H1 (cell line): ENCODE measurements around the gene KRT13. TPM values are rescaled to one million over a fixed set of nuclear protein-coding genes. Genes with fewer than 3 reads are reported as not detected.

Source experiments
- CTCF ChIA-PET: fragments of 300-600 bp; sonication (Branson Sonifier 250); formaldehyde crosslinking; loops from one replicate; lab custom pipeline; 2021; ENCODE audit not compliant: partially characterized antibody; lab: Charles Lee
- POLR2A ChIA-PET: fragments of 300-600 bp; sonication (Branson Sonifier 250); formaldehyde crosslinking; loops from one replicate; lab custom pipeline; 2021; ENCODE audit warnings: inconsistent platforms; ENCODE audit not compliant: partially characterized antibody; lab: Charles Lee
- DNase-seq, 2 experiments: peaks; one replicate each; pipeline versions ENCODE4 v3.0.0 to v3.0.0-alpha.2; 2010 to 2022; ENCODE audit warnings: low spot score in 2 of 2, low read depth in 1 of 2, mixed read lengths in 1 of 2
- FAIRE-seq: peaks from 2 replicates; lab custom pipeline; 2011; peaks lifted over from hg19 to GRCh38; lab: Jason Lieb, UNC
- H2AFZ ChIP-seq: 2 replicates; pipeline ENCODE4 v1.8.1; 2012; ENCODE audit warnings: low read length, inconsistent platforms
- H2AK5ac ChIP-seq: 2 replicates; pipeline ENCODE4 v1.6.1; 2013; ENCODE audit warnings: low read depth, low read length
- H2BK120ac ChIP-seq: replicated peaks from 2 replicates; pipeline ENCODE3; 2013; ENCODE audit warnings: low read depth, low read length, inconsistent platforms
- H2BK12ac ChIP-seq: 2 replicates; pipeline ENCODE4 v1.6.1; 2013; ENCODE audit warnings: low read depth, low read length
- H2BK15ac ChIP-seq: 2 replicates; pipeline ENCODE4 v1.6.1; 2013; ENCODE audit warnings: low read length
- H2BK20ac ChIP-seq: 2 replicates; pipeline ENCODE4 v1.6.1; 2013; ENCODE audit warnings: low read length
- H2BK5ac ChIP-seq: 2 replicates; pipeline ENCODE4 v1.6.1; 2013; ENCODE audit warnings: low read depth, low read length
- H3K14ac ChIP-seq: 2 replicates; pipeline ENCODE4 v1.6.1; 2013; ENCODE audit warnings: inconsistent platforms; ENCODE audit not compliant: insufficient read length
- H3K18ac ChIP-seq: 2 replicates; pipeline ENCODE4 v1.6.1; 2013; ENCODE audit warnings: low read length; ENCODE audit errors: extremely low read depth
- H3K23ac ChIP-seq: 2 replicates; pipeline ENCODE4 v1.6.1; 2013; ENCODE audit warnings: inconsistent platforms; ENCODE audit not compliant: insufficient read length
- H3K23me2 ChIP-seq: 2 replicates; pipeline ENCODE4 v1.6.1; 2013; ENCODE audit warnings: low read depth, low read length
- H3K27ac ChIP-seq: 2 replicates; pipeline ENCODE4 v1.6.1; 2011; ENCODE audit warnings: low read depth, low read length, inconsistent platforms
- H3K27me3 ChIP-seq, 4 experiments: replicated peaks in 1 of 4; 1 replicate in 1 of 4; 2 replicates in 3 of 4; pipeline versions ENCODE4 v1.6.1 to v1.8.1; 2011 to 2013; ENCODE audit warnings: low read length in 3 of 4, mild to moderate bottlenecking in 3 of 4, inconsistent platforms in 2 of 4, mixed read lengths in 2 of 4, moderate library complexity in 1 of 4; ENCODE audit not compliant: control insufficient read depth in 3 of 4, insufficient read depth in 3 of 4; ENCODE audit errors: extremely low read depth in 1 of 4
- H3K36me3 ChIP-seq, 4 experiments: 2 replicates each; pipeline versions ENCODE4 v1.6.1 to v1.8.1; 2011 to 2013; ENCODE audit warnings: mild to moderate bottlenecking in 4 of 4, low read length in 3 of 4, moderate library complexity in 2 of 4, control low read depth in 1 of 4, inconsistent platforms in 1 of 4; ENCODE audit not compliant: insufficient read depth in 4 of 4, control insufficient read depth in 2 of 4
- H3K4ac ChIP-seq: replicated peaks from 2 replicates; pipeline ENCODE3; 2013; ENCODE audit warnings: low read length, low read depth, mixed read lengths, inconsistent platforms; ENCODE audit not compliant: insufficient read length
- H3K4me1 ChIP-seq, 4 experiments: replicated peaks in 1 of 4; 1 replicate in 1 of 4; 2 replicates in 3 of 4; pipeline versions ENCODE4 v1.6.1 to v1.8.1; 2011 to 2013; ENCODE audit warnings: low read length in 3 of 4, inconsistent platforms in 2 of 4, mixed read lengths in 1 of 4; ENCODE audit not compliant: insufficient read depth in 4 of 4, control insufficient read depth in 3 of 4
- H3K4me2 ChIP-seq, 2 experiments: 2 replicates each; pipeline versions ENCODE4 v1.6.1 to v1.8.1; 2011 to 2013; ENCODE audit warnings: low read depth in 2 of 2, low read length in 2 of 2, control low read depth in 1 of 2, inconsistent platforms in 1 of 2, mild to moderate bottlenecking in 1 of 2; ENCODE audit not compliant: insufficient read depth in 1 of 2
- H3K4me3 ChIP-seq, 4 experiments: fragments of 200-600, 300-600 bp in 1 of 4; sonication (generic), shearing (Covaris generic), sonication (Bioruptor Twin) in 1 of 4; 2 replicates each; pipeline versions ENCODE4 v1.5.1 to v1.8.1; 2011 to 2016; ENCODE audit warnings: low read length in 4 of 4, low read depth in 3 of 4, control low read depth in 2 of 4, inconsistent platforms in 2 of 4, mild to moderate bottlenecking in 2 of 4, mixed read lengths in 1 of 4, moderate library complexity in 1 of 4; ENCODE audit not compliant: insufficient read depth in 2 of 4; ENCODE audit errors: extremely low read depth in 1 of 4
- H3K56ac ChIP-seq: replicated peaks from 2 replicates; pipeline ENCODE3; 2013; ENCODE audit warnings: low read depth, mild to moderate bottlenecking, mixed read lengths, low read length, inconsistent platforms; ENCODE audit not compliant: insufficient read length
- H3K79me1 ChIP-seq: 2 replicates; pipeline ENCODE4 v1.6.1; 2013; ENCODE audit warnings: low read depth, low read length, control low read depth
- H3K79me2 ChIP-seq, 2 experiments: 2 replicates each; pipeline versions ENCODE4 v1.6.1 to v1.8.1; 2012 to 2013; ENCODE audit warnings: low read length in 2 of 2, mild to moderate bottlenecking in 2 of 2, inconsistent platforms in 1 of 2; ENCODE audit not compliant: insufficient read depth in 2 of 2, control insufficient read depth in 1 of 2
- H3K9ac ChIP-seq, 4 experiments: replicated peaks in 1 of 4; 1 replicate in 1 of 4; 2 replicates in 3 of 4; pipeline versions ENCODE4 v1.6.1 to v1.8.1; 2011 to 2013; ENCODE audit warnings: low read depth in 3 of 4, low read length in 3 of 4, control low read depth in 2 of 4, mild to moderate bottlenecking in 2 of 4, moderate library complexity in 2 of 4, inconsistent platforms in 1 of 4; ENCODE audit errors: extremely low read depth in 1 of 4
- H3K9me3 ChIP-seq, 2 experiments: 2 replicates each; pipeline versions ENCODE4 v1.6.1 to v1.8.1; 2012 to 2013; ENCODE audit warnings: mild to moderate bottlenecking in 2 of 2, moderate library complexity in 2 of 2, control low read depth in 1 of 2, inconsistent platforms in 1 of 2, low read depth in 1 of 2, low read length in 1 of 2, mixed read lengths in 1 of 2; ENCODE audit not compliant: insufficient read depth in 2 of 2
- H4K20me1 ChIP-seq, 2 experiments: replicated peaks in 1 of 2; 2 replicates each; pipeline versions ENCODE3 to v1.8.1; 2011 to 2013; ENCODE audit warnings: inconsistent platforms in 2 of 2, low read length in 2 of 2, mild to moderate bottlenecking in 1 of 2; ENCODE audit not compliant: insufficient read depth in 2 of 2, control insufficient read depth in 1 of 2
- H4K5ac ChIP-seq: 2 replicates; pipeline ENCODE4 v1.6.1; 2013; ENCODE audit warnings: low read length, low read depth, mixed read lengths, inconsistent platforms; ENCODE audit not compliant: insufficient read length
- H4K8ac ChIP-seq: 2 replicates; pipeline ENCODE4 v1.8.0; 2013; ENCODE audit warnings: mild to moderate bottlenecking, moderate library complexity, low read length, inconsistent platforms; ENCODE audit not compliant: insufficient read depth; ENCODE audit errors: extremely low read depth
- H4K91ac ChIP-seq: replicated peaks from 2 replicates; pipeline ENCODE3; 2013; ENCODE audit warnings: low read length, mixed read lengths, inconsistent platforms; ENCODE audit not compliant: insufficient read length
- ASH2L ChIP-seq: fragments of 200-600, 300-600 bp; sonication (generic); IDR thresholded peaks from one replicate; pipeline ENCODE4 v1.7.1; 2017; ENCODE audit warnings: low read length
- MAFK ChIP-seq: IDR thresholded peaks from 2 replicates; pipeline ENCODE4 v1.6.1; 2012; ENCODE audit warnings: low read depth, mild to moderate bottlenecking, improper control_type of control experiment, low read length
- WGBS, 2 experiments: shearing (Covaris generic) in 1 of 2; methylation state at CpG; one replicate each; pipeline versions ENCODE4 v1.1.6 to v1.1.7; 2013 to 2015; ENCODE audit warnings: low lambda C conversion rate in 2 of 2, mixed read lengths in 2 of 2, inconsistent platforms in 1 of 2, low coverage in 1 of 2, missing lambda C conversion rate in 1 of 2; ENCODE audit not compliant: insufficient replicate concordance in 2 of 2, insufficient coverage in 1 of 2, insufficient read length in 1 of 2; ENCODE audit errors: extremely low coverage in 1 of 2, missing lambda C conversion rate in 1 of 2; 5-methylcytosine and 5-hydroxymethylcytosine counted together
- polyA plus RNA-seq, 7 experiments: library from polyadenylated mRNA; depleted of rRNA in 3 of 7; stranded (reverse) in 5 of 7; unstranded in 2 of 7; fragments of >200 nt in 5 of 7; fragments of 200-250 nt in 2 of 7; gene quantifications; 1 replicate in 5 of 7; 2 replicates in 1 of 7; 4 replicates in 1 of 7; pipeline versions ENCODE4 v1.2.1 to v1.2.3, GENCODE V29; 2011 to 2013; ENCODE audit warnings: missing spikeins in 2 of 7, mixed read lengths in 2 of 7
- total RNA-seq: library from RNA; stranded (reverse); fragmentation: NEBNext Ultra II Directional; extraction: Animal tissue kit (Norgen Biotek cat#: 25700); gene quantifications from 2 replicates; pipeline ENCODE4 v1.2.1, GENCODE V29; 2021

Gene KRT13
- total and polyA plus RNA-seq, 2 of the 8 experiments (the other 6 are each of a cell fraction or from before 2014, with no cell fraction given): 0.09 TPM; not detected in 1

DNA sequence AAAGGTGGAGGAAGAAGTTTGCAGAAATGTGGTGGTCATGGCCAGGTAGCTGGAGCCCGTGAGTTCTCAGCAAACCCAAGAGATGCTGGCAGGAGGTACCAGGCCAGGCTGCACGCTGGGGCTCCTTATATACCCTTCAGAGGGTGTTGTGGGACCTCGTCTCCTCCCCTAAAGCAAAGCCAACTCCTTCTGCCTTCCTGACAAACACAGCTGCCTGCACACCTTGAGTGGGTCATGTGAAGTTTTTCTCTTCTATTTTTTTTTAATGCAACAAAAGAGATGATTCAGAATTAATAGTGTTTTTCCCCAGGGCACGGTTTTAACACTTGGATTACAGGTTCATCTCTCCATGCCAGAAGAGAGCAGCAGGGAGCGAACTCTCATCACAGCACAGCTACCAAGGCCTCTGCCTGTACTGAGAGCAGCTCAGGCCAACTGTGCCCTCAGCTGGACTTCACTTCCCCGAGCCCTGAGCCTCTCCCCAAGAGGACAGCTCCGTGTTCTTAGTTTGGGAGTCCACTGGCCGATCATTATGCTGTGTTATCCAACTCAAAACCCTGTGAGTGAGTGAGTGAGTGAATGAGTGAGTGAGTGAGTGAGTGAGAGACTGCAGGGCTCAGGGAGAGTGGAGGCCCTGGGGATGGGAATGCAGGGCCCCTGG, 13.5 kb upstream of the KRT13 start, which contains the start of gene KRT15:
Gene KRT15 (minus strand): TSS at position 102 of the 661 bp plus-strand sequence. CDS start 63 bp downstream, at position 39.
- peaks cover 0 to 16% (median 10%) of the 10 kb centered on the region in 4 experiments; a peak in 6 of 7 replicates for H3K4me1 ChIP-seq
- CTCF ChIA-PET: interaction anchor here (0.6 to 3.4 kb wide), 7 partner anchors 30 to 1064 kb away, joined by 3 to 13 read pairs (median 4); no protein-coding TSS in a partner anchor
- peak within 1 kb of the TSS; percentile 31 for H4K91ac ChIP-seq
- POLR2A ChIA-PET: interaction anchor here (0.6 to 8.0 kb wide), 3 partner anchors 10 to 169 kb away, joined by 3 to 69 read pairs (median 3); partner anchors contain the start of gene KRT19
- no peak within 1 kb of the TSS for H4K5ac ChIP-seq
- DNase-seq (no peak), FAIRE-seq (no peak)
- H2BK120ac ChIP-seq: no peak within 1 kb of the TSS
- H3K4me3 ChIP-seq: no peak within 1 kb of the TSS
- no peak within 1 kb of the TSS for H2AFZ ChIP-seq
- H4K20me1 ChIP-seq: peaks cover 2 to 3% of the 10 kb centered on the region in 2 experiments
- H2BK15ac ChIP-seq: peak within 1 kb of the TSS; percentile 88; the same call in 1 of the 2 replicates
- peak within 1 kb of the TSS; percentile 17; the same call in 1 of the 2 replicates for H2BK12ac ChIP-seq
- no peaks in the 10 kb centered on the region for H3K79me1 ChIP-seq
- no peaks in the 10 kb centered on the region for H3K79me2 ChIP-seq
- H3K27ac ChIP-seq: no peak within 1 kb of the TSS
- H3K4me2 ChIP-seq: no peak within 1 kb of the TSS
- no peak within 1 kb of the TSS for H2AK5ac ChIP-seq
- no peaks in the 10 kb centered on the region; a peak in 1 of 7 replicates for H3K27me3 ChIP-seq
- no peak within 1 kb of the TSS for H3K4ac ChIP-seq
- H3K36me3 ChIP-seq: peaks cover 3 to 17% (median 6%) of the 10 kb centered on the region in 4 experiments; a peak in 5 of 8 replicates
- H2BK5ac ChIP-seq: 0 out of 2 replicates have a peak within 1 kb of the TSS, but pooled peaks have one; percentile 16
- H4K8ac ChIP-seq: peak within 1 kb of the TSS; percentile 38
- no peak within 1 kb of the TSS; a peak in 1 of 7 replicates for H3K9ac ChIP-seq
- no peaks in the 10 kb centered on the region; the same call in 1 of the 2 replicates for H3K23me2 ChIP-seq
- peak; percentile 53 for TF ChIP-seq ASH2L
- TF ChIP-seq MAFK: no peak
- H2BK20ac ChIP-seq: 0 out of 2 replicates have a peak within 1 kb of the TSS, but pooled peaks have one; percentile 32
- peak within 1 kb of the TSS; percentile 52; the same call in 1 of the 2 replicates for H3K18ac ChIP-seq
- H3K23ac ChIP-seq: no peak within 1 kb of the TSS
- H3K14ac ChIP-seq: no peak within 1 kb of the TSS
- 84% methylated on average over 8 of the region's 8 CpGs; no CpG with 5 or more reads in 1 of the 2 experiments for WGBS, 2 experiments
- H3K56ac ChIP-seq: no peak within 1 kb of the TSS
- no peaks in the 10 kb centered on the region for H3K9me3 ChIP-seq
